Tibial nerve (tissue), 3 donors: Measurements from ENCODE around the gene EN1.

ENCODE experiments used
- POLR2A ChIP-seq, 2 donors: fragments of 450-650 bp; IDR thresholded peaks; one replicate each; pipeline ENCODE4 v1.6.1; 2017; ENCODE audit warnings: antibody characterized with exemption in 2 of 2, mild to moderate bottlenecking in 2 of 2, moderate library complexity in 2 of 2
- TF ChIP-seq, protein P1 (sequence below), 5 experiments: fragments of 200-600 bp in 3 of 5; fragments of 450-650 bp in 2 of 5; sonication (generic) in 3 of 5; IDR thresholded peaks; one replicate each; pipeline ENCODE4 v1.5.1; 2016 to 2019; ENCODE audit warnings: antibody characterized with exemption in 5 of 5, mild to moderate bottlenecking in 3 of 5, moderate library complexity in 2 of 5

- TF ChIP-seq, protein P1, sequence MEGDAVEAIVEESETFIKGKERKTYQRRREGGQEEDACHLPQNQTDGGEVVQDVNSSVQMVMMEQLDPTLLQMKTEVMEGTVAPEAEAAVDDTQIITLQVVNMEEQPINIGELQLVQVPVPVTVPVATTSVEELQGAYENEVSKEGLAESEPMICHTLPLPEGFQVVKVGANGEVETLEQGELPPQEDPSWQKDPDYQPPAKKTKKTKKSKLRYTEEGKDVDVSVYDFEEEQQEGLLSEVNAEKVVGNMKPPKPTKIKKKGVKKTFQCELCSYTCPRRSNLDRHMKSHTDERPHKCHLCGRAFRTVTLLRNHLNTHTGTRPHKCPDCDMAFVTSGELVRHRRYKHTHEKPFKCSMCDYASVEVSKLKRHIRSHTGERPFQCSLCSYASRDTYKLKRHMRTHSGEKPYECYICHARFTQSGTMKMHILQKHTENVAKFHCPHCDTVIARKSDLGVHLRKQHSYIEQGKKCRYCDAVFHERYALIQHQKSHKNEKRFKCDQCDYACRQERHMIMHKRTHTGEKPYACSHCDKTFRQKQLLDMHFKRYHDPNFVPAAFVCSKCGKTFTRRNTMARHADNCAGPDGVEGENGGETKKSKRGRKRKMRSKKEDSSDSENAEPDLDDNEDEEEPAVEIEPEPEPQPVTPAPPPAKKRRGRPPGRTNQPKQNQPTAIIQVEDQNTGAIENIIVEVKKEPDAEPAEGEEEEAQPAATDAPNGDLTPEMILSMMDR (IDR thresholded peaks at IDR 0.05), result no peak
- no peak for TF ChIP-seq POLR2A (IDR thresholded peaks at IDR 0.05)
Observed at GRCh38 chr2:118849226-118850167, 2.0 kb upstream of the EN1 start.
